Ramos (cell line): ENCODE measurements around the gene PACRG.

Source experiments
- in situ Hi-C: fragments of 300-500 bp; cut with MboI; formaldehyde crosslinking; loops from one replicate; pipeline ENCODE4 v1.14.3; 2022; ENCODE audit warnings: low sequenced_read_pairs; ENCODE audit not compliant: unreplicated experiment

Gene PACRG

DNA sequence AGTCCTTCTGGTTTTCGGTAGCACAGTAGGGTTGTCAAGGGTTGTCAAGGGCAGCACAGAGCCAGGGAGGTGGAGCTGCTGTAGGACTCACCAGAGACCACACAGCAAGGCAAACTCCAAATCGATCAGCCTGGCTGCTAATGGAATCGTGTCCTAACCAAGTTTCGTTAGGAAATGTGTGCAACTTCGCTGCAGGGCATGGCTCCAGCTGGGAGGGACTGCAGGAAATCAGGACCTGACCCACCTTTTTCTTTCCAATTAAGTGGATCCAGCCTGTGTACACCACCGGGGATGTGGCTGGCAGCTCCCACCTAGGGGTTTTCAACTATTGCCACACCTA lies 435.1 kb downstream of the PACRG start:
- in situ Hi-C loops, result no loop called here

DNA sequence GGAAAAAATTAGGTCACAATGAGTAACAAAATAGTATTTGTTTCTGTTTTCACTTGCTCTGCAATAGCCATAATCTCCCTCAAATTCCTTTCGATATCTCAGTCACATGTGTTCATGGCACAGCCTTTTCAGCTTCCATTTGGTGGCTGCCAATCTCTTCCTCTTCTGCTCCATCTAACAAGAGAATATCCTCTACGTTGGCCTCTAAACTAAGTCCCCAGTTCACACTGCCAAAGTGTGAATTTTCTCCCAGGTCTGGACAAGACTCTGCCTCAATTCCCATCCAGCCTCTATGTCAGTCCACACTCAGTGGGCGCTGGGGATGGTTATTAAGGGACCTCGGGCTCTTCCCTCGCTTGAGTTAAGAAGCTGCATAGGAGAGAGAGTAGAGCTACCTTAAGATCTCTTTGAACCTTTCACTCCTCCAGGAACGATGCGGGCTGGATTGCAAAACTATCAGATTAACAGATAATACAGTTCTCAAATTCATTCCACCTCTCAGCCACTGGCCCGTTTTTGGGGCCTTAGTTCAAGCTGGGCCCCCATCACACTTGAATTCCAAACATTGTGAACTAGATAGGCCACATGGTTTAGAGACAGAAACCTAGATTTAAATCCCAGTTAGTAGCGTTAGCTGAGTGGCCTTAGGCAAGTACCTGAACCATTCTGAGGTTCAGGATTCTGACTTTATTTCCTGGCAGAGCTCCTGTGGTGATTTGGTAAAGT lies 436.6 kb downstream of the PACRG start:
- in situ Hi-C loops, result no loop called here

DNA sequence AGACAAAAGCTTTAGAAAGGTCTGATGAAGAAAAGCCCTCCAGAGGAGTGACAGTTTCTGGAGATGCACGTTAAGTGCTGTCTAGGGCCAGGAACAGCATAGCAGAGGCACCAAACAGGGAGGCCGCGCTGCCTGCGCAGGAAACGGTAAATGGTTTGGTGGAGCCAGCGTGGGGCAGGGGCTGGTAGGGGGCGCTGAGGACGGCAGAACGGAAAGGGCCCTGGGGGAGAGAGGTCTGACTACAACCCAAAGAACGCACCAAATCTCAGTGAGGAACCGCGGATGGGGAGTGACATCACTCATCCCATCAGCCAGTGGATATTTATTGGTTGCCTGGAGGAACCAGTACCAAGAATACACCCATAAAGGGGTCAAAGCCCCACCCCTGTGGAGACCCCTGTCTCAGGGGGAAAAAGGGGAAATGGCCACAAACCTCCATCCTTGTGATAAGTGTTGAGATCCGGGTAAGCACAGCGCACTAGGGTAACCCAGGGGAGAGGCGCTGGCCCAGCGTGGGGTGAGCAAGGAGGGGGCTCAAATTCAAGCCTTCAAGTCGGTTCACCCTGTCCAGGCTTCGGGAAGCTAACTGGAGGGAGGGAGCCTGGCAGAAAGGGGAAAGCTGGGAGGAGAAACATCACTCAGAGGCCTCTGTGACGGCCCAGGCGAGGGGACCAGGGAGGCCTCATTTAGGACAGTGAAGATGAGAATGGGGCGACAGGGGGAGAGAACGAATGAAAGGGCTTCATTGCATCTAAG lies 437.6 kb downstream of the PACRG start:
- in situ Hi-C loops, result no loop called here

DNA sequence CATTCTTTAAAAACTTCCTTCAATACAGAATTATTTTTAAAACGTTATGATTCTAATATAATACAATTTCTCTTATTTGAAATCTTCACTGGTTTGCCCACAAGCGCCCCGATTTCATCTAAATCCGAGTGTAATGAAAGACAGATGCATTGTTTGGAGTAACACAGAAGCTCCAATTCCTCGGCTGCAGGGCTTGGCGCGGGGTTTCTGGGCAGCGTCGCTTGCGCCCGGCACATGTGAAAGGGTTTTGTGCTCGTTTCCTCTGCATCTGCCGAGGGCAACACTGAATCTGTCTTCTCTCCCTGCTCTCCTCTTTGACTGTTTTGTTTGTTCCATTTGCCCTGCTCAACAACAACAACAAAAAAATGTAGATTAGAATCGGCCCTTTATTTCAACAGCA lies 438.1 kb downstream of the PACRG start:
- in situ Hi-C loops, result no loop called here

DNA sequence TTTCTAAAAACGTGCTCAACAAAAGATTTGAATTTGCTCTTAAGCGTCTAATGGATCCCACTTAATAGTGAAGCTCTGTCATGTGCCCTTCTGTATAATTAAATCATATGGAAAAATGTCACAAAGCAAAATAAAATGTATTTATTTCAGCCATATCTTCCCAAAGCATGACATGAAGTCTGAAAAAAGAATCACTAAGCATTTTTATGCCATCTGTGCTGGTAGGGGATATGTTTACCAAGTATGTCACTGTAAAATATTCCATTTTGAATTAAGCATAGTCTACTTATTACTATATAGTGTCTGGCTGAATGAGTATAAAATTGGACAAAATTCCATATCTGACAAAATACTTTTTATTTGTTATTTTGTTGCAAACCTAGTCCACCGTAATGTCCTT lies 438.7 kb downstream of the PACRG start:
- in situ Hi-C loops, result no loop called here

DNA sequence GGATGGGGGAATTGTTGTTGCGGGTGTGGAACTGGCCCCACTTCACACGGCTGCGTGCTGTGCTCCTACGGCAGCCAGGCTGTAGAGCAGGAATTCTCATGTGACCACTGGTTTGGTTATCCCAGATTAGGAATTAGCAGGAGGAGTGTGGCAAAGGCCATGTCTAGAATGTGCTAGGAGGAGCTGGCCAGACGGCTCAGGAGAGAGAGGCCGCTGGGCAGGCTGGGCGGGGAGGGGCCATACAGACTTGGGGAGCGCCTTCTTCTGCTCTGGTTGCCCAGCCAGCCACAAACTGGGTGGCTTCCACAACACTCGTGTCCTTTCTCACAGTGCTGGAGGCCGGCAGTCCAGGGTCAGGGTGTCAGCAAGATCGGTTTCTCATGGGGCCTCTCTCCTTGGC lies 441.7 kb downstream of the PACRG start:
- in situ Hi-C loops, result no loop called here

DNA sequence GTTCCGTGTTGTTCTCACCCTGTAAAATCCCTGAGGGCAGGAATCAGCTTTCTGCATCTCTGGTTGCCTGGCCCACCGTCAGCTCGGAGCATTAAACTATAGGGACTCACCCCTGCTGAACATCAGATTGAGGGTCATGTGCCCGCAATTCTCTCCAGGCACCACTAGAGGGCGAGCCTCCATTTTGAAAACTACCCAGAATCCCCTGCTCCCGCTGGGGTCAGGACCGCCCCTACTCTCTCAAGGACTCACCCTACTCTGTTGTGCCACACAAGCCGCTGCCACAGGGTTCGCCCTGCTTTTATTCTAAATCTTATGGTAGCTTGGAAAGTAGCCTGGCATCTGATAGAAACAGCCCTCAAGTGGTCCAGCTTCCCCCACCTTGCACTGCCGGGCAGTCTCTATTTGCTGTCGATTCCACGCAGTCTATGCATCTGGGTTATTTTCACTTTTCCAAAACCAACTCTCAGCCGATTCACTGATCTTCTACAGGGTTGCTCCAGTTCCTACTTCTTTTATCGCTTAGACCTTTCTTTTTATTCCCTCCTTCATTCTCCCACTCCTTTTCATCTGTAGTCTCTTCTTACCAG lies 442.6 kb downstream of the PACRG start:
- in situ Hi-C loops, result no loop called here

DNA sequence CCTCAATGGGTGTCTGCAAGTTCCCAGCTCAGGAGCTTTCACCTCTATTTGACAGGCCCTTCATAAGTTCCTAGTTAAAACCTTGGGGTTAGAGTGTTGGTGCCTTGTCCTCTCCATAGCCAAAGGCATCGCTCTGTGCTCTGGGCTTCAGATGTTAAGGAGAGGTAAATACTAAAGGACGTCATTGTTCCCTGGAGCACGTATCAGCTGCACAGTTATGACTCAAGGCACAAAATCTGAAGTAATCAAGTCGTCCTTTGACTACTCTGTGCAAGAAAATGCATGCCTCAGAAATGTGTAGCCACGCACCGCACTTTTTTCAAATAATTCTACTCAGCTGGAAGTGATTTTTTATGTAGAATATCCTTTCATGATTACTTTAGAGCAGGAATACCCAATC lies 446.0 kb downstream of the PACRG start:
- in situ Hi-C loops, result no loop called here

DNA sequence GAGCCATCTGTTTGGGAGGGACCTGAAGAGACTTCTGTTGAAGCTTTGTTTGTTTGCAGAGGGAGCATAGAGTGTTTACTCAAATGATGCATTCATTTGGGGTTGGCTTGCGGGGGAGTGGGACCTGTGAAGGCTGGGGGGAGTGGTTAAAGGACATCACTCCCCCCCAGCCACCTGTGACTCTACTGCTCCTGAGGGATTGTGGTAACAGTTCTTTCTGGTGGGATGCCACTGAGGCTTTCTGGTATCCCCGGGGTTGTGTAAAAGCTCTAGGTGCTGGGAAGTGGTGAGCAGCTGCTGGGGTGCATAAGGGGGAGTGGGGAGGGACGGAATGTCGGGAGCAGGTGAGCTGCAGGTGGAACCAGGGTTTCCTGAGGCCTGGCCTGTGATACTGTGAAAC lies 447.5 kb downstream of the PACRG start:
- in situ Hi-C loops, result loop anchor here (25.0 kb wide), 1 partner anchor 787 kb away; no protein-coding TSS in a partner anchor

DNA sequence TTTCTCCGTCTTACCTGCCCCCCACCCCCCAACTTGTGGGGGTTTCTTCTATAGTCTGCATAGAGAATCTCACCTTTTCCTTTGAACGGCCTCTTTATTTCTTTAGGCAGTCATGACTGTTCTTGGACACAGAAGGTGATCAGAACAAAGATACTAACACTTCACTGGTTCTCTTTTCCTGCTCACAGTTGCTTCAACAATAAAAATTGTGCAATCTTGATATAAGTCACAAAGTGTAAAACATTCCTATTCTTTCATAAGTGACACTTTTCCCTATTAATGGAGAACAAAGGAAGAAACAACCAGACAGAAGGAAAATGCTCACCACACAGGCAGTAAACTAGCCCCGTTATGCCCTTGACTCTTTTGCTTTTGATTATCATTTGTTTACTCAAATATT lies 448.3 kb downstream of the PACRG start:
- in situ Hi-C loops, result loop anchor here (25.0 kb wide), 1 partner anchor 786 kb away; no protein-coding TSS in a partner anchor

DNA sequence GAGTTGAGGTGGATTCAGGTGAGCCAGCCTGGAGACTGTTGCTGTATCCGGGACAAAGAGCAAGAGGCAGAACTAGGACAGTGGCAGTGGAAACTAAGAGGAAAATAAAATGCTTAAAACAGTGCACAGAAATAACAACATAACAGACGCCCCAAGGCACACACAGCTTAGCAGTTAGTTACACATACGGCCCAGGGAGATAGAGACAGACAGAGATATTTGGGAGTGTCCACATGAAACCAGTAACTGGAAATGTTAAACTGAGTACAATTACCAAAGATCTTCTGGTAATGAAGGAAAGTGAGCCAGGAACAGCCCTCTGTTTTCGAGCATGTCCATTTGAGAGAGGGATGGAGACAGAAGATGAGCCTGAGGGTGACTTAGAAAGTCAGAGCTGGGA lies 449.2 kb downstream of the PACRG start:
- in situ Hi-C loops, result loop anchor here (25.0 kb wide), 1 partner anchor 785 kb away; no protein-coding TSS in a partner anchor

DNA sequence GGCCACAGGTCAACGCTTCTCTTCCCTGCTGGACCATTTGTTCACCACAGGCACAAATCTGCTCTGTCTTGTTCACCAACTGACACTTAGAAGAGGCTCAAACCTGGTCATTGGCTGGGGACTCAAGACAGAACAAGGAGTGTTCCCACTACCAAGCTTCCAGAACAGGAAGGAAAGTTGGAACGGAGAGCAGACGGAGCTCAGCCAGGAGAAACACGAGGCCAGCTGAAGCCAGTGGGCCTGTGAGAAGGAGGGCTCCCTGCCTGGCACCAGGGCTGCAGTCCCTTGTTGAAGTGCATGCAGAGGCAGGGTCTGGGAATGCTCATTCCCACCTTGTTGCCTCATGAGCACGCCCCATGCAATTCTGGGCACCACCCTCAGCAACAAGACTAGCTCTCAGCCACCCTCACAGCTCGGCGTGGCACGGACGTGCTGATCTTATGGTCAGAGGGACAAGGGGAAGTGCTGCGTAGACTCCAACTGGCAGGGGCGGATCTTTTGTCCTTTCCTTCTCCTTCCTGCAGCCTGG lies 450.2 kb downstream of the PACRG start:
- in situ Hi-C loops, result loop anchor here (25.0 kb wide), 1 partner anchor 784 kb away; no protein-coding TSS in a partner anchor

DNA sequence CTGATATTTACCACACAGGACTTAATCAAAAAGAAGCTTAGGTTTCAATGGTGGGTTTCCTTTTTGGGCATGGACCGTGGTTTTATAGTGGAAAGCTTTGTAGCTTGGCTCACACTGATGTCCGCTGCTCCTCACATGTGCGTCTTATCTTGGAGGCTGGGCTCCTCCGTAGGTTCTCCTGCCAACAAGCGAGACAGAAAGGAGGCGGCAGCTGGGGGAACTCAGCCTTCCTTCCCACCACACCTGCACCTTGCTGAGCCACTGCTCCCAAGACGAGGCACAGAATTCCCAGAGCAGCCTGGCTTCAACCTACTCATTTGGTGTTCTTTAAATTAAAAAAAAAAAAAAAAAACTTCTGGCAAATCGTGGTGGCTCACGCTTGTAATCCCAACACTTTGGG lies 451.3 kb downstream of the PACRG start:
- in situ Hi-C loops, result loop anchor here (25.0 kb wide), 1 partner anchor 783 kb away; no protein-coding TSS in a partner anchor

DNA sequence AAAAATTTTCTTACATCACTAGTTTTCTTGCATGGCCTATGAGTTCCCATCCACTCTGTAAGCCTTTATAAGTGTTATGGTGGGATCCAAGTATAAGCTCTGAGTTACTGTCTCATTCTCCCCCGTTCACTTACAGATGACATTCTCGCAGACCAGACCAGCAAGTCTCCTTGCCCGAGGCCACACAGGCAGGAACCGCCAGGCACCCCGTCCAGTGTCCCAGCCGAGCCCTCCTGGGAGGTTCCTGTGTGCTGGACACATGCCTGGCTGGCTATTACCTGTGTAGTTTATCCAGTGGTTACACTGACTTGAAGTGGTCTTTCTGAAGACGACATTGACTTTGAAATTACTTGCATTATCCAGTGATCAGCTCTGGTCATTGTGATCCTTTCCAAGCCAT lies 451.9 kb downstream of the PACRG start:
- in situ Hi-C loops, result loop anchor here (25.0 kb wide), 1 partner anchor 783 kb away; no protein-coding TSS in a partner anchor

DNA sequence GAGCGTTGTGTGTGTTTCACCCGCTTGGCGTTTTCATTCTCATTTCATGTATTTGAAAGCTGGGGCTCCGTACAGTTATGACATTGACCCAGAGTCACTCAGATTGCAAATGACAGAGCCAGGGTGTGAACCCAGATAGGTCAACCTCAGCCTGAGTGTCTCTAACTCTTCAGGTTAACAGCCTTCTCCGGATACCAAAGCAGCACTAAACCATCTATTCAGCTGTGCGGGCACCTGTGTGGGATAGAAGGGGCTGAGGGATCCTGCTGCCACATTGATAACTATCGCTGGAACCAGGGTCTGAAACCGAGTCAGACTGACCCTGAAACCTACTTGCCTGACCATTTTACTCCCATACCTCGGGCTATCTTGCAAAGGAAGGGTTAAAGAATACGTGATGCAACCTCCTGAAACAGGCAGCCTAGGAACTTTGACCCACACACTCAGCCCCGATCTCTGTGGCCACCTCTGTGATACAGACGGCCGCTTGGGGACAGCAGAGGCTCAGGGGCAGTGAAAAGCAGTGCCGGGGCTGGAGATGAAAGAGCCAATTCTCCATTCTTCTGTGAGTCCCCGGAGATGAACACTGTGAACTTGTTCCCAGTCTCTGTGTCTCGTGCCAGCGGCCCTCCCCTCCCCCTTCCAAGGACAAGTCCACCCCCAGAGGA lies 453.2 kb downstream of the PACRG start:
- in situ Hi-C loops, result loop anchor here (25.0 kb wide), 1 partner anchor 781 kb away; no protein-coding TSS in a partner anchor

DNA sequence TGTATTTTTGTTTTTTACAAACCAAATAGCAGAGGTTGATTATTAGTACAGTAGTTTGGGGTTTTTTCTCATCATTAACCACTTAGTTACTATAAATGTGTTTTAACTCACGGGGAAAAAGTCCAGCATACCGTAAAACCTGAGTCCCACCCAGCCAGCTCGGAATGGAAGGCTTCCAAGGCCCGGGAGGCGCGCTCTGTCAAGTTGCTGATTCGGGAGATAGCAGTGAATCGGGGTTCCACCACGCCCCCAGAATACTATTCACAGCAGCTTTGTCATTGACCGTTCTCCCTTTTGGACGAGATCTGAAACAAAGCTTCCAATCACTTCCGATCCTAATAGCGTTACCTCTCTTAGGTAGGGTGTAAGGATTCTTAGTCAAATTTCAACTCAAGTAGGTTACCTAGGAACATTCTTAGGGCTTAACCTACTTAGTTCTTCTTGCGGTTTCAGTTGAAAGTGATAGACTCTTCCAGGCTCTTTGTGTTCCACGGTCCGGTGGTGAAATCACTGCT lies 453.9 kb downstream of the PACRG start:
- in situ Hi-C loops, result loop anchor here (25.0 kb wide), 1 partner anchor 781 kb away; no protein-coding TSS in a partner anchor

DNA sequence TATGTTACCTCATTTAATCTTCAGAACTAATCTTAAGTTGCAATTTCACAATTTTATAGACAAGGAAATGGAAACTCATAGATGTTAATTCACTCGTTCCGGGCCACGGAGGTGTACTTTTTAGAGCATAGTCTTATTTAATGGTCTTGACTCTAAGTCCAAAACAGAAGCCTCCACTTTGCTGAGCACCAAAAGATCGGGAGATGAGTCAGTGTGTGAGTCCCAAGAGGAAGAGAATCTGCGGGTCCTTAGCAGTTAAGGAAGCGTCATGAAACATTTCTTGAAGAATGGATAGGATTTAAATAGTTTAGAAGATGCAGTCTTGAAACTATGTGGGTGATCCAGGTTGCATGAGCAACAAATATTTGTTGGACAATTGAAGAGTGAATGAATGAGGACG lies 454.9 kb downstream of the PACRG start:
- in situ Hi-C loops, result loop anchor here (25.0 kb wide), 1 partner anchor 780 kb away; no protein-coding TSS in a partner anchor

DNA sequence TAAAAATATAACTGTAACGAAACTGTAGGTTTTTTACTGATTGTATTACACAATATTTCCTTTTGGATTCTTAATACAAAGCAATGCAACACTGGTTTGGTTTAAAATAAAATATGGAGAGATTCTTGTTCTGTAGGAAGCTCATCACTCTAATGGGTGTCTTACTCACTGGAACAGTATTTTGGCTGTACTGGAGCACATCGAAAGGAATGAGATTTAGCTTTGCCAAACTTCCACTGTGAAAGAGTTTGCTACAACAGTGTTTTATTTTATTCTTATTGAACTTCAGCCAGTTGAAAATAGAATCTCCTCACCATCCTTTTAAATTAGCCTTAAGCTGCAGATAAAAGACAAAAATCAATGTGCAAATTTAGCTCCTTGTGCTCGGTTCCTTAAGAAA lies 456.0 kb downstream of the PACRG start:
- in situ Hi-C loops, result loop anchor here (25.0 kb wide), 1 partner anchor 778 kb away; no protein-coding TSS in a partner anchor

DNA sequence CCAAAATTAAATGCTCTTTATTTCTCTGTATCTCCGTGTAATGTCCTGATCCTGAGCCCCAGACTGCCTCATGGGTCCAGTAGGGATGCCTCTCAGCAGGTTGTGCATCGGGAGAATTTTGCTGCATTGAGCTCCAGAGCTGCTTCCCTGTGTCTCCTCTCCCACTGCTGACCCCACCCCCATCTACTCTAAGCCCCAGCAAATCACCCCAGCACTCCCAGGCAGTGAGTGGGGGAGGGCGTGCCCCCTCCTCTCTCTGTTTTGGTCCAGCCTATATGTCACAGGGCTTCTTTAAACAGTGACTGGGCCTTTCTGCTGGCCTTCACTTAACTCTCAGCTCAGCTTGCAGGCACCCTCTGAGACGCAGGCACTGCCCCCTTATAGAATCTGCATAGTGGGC lies 458.0 kb downstream of the PACRG start:
- in situ Hi-C loops, result loop anchor here (25.0 kb wide), 1 partner anchor 777 kb away; no protein-coding TSS in a partner anchor

DNA sequence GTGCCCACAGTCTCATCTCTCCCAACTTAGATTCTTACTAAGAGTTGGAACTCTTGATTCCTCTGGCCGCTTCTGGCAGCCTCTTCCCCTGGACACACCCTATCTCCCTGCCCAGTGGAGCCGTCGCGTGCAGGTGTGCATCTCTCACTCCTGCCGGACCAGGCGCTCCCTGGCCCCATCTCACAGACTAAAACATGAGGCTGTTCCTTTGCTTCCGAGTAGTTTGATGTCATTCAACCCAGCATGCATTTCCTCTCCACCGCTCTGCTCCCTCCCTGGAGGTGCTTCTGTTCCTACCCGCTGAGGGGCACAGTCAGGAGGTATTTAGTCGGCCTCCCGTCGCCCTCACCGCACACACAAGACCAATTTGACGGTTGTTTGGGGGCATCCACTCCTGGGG lies 458.8 kb downstream of the PACRG start:
- in situ Hi-C loops, result loop anchor here (25.0 kb wide), 1 partner anchor 776 kb away; no protein-coding TSS in a partner anchor
